GM19452 (cell line): ENCODE measurements around the gene CCL11.
"Not testable (repeated sequence)": the region's sequence is repeated elsewhere in the genome, so short reads cannot be mapped to it uniquely, and the experiment has no call there.

ENCODE experiments used
- ATAC-seq: cut with Tn5 transposase; IDR thresholded peaks from one replicate; pipeline ENCODE4 v1.9.1; 2021; ENCODE audit not compliant: unreplicated experiment

CCL11 gene

DNA sequence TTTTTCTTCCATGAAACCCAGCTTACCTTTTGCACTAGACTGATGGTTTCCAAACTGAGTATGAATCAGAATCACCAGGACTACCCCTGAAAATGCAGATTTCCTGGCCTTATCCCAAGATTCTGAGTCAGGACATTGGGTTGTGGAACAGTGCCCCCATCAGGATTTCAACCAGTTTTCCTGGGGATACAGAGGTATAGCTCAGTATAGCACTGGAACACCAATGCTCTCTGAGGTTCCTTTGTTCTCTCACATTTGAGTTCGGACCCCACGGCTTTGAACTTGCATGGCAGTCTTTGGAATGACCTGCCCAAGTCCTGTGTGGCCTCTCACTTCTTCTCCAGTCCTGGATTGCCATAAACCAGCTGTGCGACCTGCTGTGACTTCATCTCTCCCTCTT is 20.9 kb downstream of the CCL11 start:
- no peak for ATAC-seq

DNA sequence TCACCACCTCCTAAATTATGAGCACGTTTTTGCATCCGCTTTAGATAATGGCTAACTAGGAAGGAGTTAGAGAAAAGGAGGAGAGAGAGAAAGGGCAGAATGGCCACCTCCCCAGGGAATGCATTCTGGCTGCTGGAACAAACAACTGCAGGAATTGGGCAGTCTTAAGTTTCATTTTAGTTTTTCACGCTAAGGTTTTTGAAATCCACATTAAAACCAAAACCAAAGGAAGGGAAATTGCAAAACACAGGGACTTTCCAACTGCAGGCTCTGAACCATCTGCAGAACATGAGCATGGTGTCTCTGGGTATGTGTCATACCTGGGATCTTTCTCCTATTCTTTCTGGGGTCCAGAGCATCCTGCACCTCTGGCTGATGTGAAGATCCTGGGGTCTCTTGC is 21.6 kb downstream of the CCL11 start:
- no peak for ATAC-seq

DNA sequence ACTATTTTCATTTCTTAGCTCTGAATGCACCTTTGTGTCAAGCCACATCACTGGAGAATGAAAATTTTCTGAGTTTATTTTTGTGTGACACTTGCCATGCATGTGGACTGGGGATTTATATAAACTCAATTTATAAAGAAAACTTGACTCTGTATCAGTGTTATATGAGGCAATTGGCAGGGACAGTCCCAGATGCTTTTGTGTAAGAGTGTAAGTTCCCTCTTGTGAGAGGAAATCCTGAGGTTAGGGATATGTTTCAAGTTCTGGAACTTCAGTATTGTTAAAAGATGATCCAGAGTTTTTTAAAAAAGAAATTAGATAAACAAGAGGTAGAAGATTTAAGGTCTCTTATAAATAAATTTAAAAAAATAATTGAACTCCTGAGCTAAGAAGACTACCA is 22.8 kb downstream of the CCL11 start:
- ATAC-seq: no peak

DNA sequence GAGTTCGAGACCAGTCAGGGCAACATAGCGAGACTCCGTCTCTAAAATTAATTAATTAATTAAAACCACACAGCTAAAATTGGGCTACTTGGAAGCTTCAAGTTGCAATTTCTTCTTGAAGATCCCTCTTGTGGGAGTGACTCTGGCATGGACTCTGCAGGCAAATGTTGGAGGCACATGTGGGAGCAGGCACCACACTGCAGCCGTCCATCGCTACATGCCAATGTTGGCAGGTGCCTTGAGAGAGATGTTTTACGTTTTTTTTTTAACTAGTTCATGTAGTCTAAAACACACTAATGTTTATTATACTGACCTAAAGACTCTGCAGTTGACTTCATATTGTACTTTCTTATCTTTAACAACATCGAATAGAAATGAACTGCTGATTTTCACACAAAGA is 25.7 kb downstream of the CCL11 start:
- no peak for ATAC-seq

DNA sequence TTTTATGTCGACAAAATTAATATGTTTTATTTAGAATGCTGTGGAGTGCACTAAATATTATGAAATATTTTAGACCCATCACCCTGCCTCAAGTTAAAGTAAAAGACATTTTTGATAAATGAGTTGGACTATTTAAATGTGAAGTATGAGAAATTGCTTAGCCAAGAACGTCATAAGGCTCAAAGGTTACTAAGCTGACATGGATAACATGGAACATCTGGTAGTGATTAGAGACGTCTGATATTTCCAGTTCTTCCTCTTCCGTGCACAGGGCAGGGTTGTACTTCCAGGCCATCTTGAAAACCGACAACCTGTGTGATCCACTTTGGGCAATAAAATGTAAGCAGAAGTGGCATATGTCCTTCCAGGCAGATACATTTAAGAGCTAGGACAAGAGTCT is 26.5 kb downstream of the CCL11 start:
- ATAC-seq: no peak

DNA sequence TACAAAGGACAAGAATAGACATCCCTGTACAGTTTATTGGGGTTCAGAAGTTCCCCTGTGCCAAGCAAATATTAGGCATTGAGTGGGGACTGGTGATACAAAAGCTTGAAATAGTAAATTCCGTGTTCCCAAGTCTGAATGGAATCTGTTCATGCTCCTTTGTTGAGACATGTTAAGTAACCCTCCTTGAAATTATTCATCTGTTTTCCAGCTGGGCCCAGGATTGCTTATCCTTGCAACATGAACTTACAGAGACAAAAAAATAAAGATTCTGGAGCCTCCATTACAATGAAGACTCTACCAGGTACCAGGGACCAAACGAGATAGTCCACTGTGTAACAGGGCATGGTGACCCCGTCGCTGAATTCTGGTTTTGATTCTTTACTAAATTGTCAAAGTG is 27.6 kb downstream of the CCL11 start:
- no peak for ATAC-seq

DNA sequence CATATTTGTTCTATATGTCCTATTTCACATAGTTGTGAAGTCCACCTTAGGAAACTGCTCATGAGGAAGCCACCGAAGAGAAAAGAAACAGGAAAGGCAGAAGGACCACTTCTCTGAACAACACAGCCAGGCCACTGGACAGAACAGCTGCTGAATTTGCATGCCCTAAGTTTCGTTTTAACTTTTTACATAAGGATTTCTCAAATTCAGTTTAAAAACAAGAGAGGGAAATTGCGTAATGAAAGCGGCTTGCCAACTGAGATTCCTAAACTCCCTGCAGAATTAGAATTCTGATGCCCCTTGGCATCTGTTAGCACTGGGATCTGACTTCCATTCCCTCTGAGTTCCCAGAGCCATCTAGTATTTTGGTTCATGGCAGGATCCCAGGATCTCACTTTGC is 28.7 kb downstream of the CCL11 start:
- no peak for ATAC-seq

- no peak for ATAC-seq
These were observed 32.9 kb downstream of the CCL11 start for GRCh38 chr17:34318474-34318873.

DNA sequence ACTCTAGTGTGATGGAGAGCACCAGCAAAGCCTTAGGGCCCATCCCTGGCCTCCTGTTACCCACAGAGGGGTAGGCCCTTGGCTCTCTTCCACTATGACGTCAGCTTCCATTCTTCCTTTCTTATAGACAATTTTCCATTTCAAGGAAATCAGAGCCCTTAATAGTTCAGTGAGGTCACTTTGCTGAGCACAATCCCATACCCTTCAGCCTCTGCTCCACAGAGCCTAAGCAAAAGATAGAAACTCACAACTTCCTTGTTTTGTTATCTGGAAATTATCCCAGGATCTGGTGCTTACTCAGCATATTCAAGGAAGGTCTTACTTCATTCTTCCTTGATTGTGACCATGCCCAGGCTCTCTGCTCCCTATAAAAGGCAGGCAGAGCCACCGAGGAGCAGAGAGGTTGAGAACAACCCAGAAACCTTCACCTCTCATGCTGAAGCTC is 33.5 kb downstream of the CCL11 start, which contains the start of gene CCL8:
Gene CCL8 (plus strand): TSS at position 397 of the 445 bp plus-strand sequence. CDS start 67 bp downstream, outside the sequence.
- ATAC-seq: no peak

- no peak for ATAC-seq
These were observed 36.4 kb downstream of the CCL11 start for GRCh38 chr17:34321964-34322363.

DNA sequence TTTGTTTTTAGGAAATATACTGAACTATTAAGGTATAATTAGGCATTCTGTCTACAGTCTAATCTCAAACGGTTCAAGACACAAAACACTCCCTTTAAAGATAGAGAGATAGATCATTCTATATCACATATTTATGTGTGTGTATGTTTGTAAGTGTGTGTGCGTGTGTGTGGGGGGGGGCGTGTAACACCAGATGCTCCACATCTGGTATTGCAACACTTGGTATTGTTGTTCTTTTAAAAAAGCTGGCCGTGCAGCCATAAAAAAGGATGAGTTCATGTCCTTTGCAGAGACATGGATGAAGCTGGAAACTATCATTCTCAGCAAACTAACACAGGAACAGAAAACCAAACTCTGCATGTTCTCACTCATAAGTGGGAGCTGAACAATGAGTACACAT is 42.0 kb downstream of the CCL11 start:
- ATAC-seq: not testable (repeated sequence)

DNA sequence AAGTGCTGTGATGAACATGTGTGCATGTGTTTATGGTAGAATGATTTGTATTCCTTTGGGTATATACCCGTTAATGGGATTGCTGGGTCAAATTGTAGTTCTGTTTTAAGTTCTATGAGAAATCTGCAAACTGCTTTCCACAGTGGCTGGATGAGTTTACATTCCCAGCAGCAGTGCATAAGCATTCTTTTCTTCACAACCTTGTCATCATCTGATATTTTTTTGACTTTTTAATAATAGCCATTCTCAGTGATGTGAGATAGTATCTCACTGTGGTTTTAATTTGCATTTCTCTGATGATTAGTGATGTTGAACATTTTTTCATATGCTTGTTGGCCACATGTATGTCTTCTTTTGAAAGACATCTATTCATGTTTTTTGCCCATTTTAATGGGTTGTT is 52.2 kb downstream of the CCL11 start:
- ATAC-seq: no peak
